Suprapubic skin (tissue), 4 donors: ENCODE data around the gene SUPT20H.

Source experiments
- POLR2A ChIP-seq, 2 donors: fragments of 450-650 bp; IDR thresholded peaks; one replicate each; pipeline ENCODE4 v1.6.1; 2017; ENCODE audit warnings: antibody characterized with exemption in 2 of 2, mild to moderate bottlenecking in 2 of 2, moderate library complexity in 2 of 2
- POLR2AphosphoS5 ChIP-seq, 3 donors: sonication (generic); formaldehyde crosslinking; IDR thresholded peaks; one replicate each; pipeline ENCODE4 v1.6.1; 2017; ENCODE audit warnings: antibody characterized with exemption in 3 of 3

DNA sequence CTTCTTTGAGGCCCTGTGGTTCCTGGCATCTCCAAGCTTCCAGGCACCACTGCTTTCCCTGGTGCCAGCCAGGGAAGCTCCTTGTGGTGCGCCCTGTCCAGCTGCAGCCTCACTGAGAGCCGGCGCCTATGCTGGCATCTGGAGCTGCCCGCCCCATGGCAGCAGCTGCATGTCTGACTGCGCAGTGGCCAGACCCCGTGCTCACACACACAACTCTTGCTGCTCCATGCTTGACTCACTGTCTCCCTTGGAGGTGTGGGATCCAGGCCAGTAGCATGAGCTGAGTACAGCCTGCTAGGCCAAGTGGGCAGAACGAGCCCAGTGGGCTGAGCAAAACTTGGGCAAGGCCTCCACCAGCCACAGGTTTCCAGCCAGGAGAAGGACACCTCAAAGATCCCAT lies 11.5 kb upstream of the SUPT20H start:
- no peak for TF ChIP-seq POLR2A (IDR thresholded peaks at IDR 0.05)
- no peak for TF ChIP-seq POLR2AphosphoS5 (IDR thresholded peaks at IDR 0.05)
